Esophagus muscularis mucosa (tissue), 4 donors: ENCODE data around the gene SLC22A6. TPM values are rescaled to one million over a fixed set of nuclear protein-coding genes. Genes with fewer than 3 reads are reported as not detected.
"Not testable (repeated sequence)": the region's sequence is repeated elsewhere in the genome, so short reads cannot be mapped to it uniquely, and the experiment has no call there.

Experiments
- DNase-seq: peaks from one replicate; pipeline ENCODE4 v3.0.0-alpha.2; 2017; ENCODE audit errors: extremely low spot score
- H3K27ac ChIP-seq, 4 donors: fragments of 200-600 bp; sonication (generic); replicated peaks in 1 of 4; 1 replicate in 3 of 4; 2 replicates in 1 of 4; pipeline ENCODE4 v1.5.1; 2016 to 2019; ENCODE audit warnings: mild to moderate bottlenecking in 1 of 4
- H3K27me3 ChIP-seq, 4 donors: fragments of 200-600 bp; sonication (generic); one replicate each; pipeline versions ENCODE4 v1.5.1 to v1.6.0; 2016 to 2019
- H3K36me3 ChIP-seq, 4 donors: fragments of 200-600 bp; sonication (generic); one replicate each; pipeline ENCODE4 v1.5.1; 2016 to 2019
- H3K4me1 ChIP-seq, 4 donors: fragments of 200-600 bp; sonication (generic); one replicate each; pipeline ENCODE4 v1.5.1; 2016 to 2019
- H3K4me3 ChIP-seq, 4 donors: fragments of 200-600 bp; sonication (generic); 1 replicate in 2 of 4; 2 replicates in 2 of 4; pipeline ENCODE4 v1.5.1; 2016 to 2019; ENCODE audit warnings: mild to moderate bottlenecking in 4 of 4, moderate library complexity in 1 of 4
- H3K9me3 ChIP-seq, 4 donors: fragments of 200-600 bp; sonication (generic); 1 replicate in 3 of 4; 2 replicates in 1 of 4; pipeline ENCODE4 v1.5.1; 2016 to 2019
- EP300 ChIP-seq: sonication (generic); formaldehyde crosslinking; IDR thresholded peaks from one replicate; pipeline ENCODE4 v1.6.1; 2017; ENCODE audit warnings: antibody characterized with exemption
- POLR2A ChIP-seq: fragments of 450-650 bp; IDR thresholded peaks from one replicate; pipeline ENCODE4 v1.6.1; 2017; ENCODE audit warnings: antibody characterized with exemption, moderate library complexity, mild to moderate bottlenecking, low read depth
- POLR2AphosphoS5 ChIP-seq, 2 donors: sonication (generic); formaldehyde crosslinking; IDR thresholded peaks; one replicate each; pipeline ENCODE4 v1.6.1; 2017; ENCODE audit warnings: antibody characterized with exemption in 2 of 2
- WGBS: methylation state at CpG from one replicate; pipeline ENCODE4 v1.1.5; 2018; 5-methylcytosine and 5-hydroxymethylcytosine counted together
- intact Hi-C: fragments of 100-400 bp; cut with DNase I; formaldehyde crosslinking; loops from one replicate; pipeline ENCODE4 v1.15.1; 2023
- total RNA-seq, 4 donors: library from RNA; depleted of rRNA; stranded (reverse); fragments of >200 nt; gene quantifications; one replicate each; pipeline versions ENCODE4 v1.1.0 to v1.2.1, GENCODE V29; 2016
- TF ChIP-seq, protein P1 (sequence below), 3 experiments: fragments of 200-600 bp in 2 of 3; fragments of 450-650 bp in 1 of 3; sonication (generic) in 2 of 3; IDR thresholded peaks; one replicate each; pipeline ENCODE4 v1.5.1; 2017 to 2019; ENCODE audit warnings: antibody characterized with exemption in 3 of 3, mild to moderate bottlenecking in 2 of 3, moderate library complexity in 1 of 3

SLC22A6 gene
- total RNA-seq, 4 donors from 2014 or later = not detected

DNA sequence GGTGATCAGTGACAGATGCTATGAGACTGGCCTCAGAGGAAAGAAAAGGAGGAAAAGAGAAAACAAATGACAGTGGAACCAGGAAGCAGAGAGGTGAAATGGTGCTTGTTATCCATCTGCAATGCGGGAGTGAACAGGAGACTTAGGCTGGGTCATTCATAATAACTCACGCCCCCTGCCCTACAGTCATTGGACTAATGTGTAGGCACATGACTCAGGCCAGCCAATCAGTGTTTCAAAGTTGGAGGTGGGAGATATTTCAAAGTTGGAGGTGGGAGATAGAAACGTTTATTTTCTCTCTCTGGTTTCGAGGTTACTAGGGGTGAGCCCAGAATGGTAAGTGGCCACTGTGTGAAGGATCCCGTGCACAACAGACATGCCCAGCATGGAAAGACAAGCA, 30.3 kb downstream of the SLC22A6 start:
- Histone ChIP-seq H3K27ac (no peak overlapping the region), H3K4me3 (no peak overlapping the region), H3K9me3 (no peaks in the 10 kb centered on the region), H3K36me3 (no peaks in the 10 kb centered on the region), H3K27me3 (no peaks in the 10 kb centered on the region), H3K4me1 (peaks cover 9 to 13% (median 12%) of the 10 kb centered on the region in 4 donors)
- TF ChIP-seq, protein P1, sequence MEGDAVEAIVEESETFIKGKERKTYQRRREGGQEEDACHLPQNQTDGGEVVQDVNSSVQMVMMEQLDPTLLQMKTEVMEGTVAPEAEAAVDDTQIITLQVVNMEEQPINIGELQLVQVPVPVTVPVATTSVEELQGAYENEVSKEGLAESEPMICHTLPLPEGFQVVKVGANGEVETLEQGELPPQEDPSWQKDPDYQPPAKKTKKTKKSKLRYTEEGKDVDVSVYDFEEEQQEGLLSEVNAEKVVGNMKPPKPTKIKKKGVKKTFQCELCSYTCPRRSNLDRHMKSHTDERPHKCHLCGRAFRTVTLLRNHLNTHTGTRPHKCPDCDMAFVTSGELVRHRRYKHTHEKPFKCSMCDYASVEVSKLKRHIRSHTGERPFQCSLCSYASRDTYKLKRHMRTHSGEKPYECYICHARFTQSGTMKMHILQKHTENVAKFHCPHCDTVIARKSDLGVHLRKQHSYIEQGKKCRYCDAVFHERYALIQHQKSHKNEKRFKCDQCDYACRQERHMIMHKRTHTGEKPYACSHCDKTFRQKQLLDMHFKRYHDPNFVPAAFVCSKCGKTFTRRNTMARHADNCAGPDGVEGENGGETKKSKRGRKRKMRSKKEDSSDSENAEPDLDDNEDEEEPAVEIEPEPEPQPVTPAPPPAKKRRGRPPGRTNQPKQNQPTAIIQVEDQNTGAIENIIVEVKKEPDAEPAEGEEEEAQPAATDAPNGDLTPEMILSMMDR (IDR thresholded peaks at IDR 0.05) = no peak
- TF ChIP-seq POLR2A = no peak
- TF ChIP-seq EP300 = no peak
- no peak for TF ChIP-seq POLR2AphosphoS5 (IDR thresholded peaks at IDR 0.05)
- intact Hi-C loops = no loop called here
- no peak for DNase-seq
- 71% methylated on average over 5 of the region's 5 CpGs for WGBS

GRCh38 chr11:62953811-62954210, 31.0 kb downstream of the SLC22A6 start:
- Histone ChIP-seq H3K27me3 (no peaks in the 10 kb centered on the region), H3K4me1 (peaks cover 3 to 6% (median 5%) of the 10 kb centered on the region in 4 donors), H3K9me3 (no peaks in the 10 kb centered on the region), H3K36me3 (no peaks in the 10 kb centered on the region), H3K4me3 (no peak overlapping the region), H3K27ac (no peak overlapping the region)
- no peak for TF ChIP-seq POLR2AphosphoS5 (IDR thresholded peaks at IDR 0.05)
- TF ChIP-seq, protein P1 (IDR thresholded peaks at IDR 0.05) = no peak
- no peak for TF ChIP-seq POLR2A
- intact Hi-C loops = no loop called here
- WGBS = 91% methylated on average over 4 of the region's 4 CpGs
- DNase-seq = no peak

DNA sequence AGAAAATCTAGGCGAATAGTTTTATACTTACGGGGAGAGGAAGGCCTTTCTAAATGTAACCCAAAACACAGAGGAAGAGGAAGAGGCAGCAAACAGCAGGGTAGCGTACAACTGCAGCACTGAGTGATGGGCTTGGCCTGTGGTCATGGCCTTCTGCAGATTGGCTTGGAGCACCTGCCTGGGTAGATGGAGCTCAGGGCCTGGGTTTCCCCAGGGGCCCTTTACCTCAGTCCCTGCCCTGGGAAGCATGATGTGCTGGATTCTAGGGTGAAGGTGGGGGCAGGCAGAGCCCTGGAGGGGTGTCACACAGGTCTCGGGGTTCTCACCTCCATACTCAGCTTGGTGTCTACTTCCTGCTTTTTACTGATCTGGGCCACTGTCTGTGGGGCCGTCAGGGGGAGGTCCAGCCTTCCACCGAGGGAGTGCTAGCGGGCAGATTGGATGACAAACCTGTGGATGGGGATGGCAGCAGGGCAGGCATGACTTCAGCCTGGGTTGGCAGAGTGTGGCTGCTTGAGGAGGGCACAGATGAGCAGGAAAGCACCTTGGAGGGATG, 35.9 kb downstream of the SLC22A6 start:
- Histone ChIP-seq H3K4me1 (no peaks in the 10 kb centered on the region), H3K9me3 (peaks cover 0 to 10% (median 8%) of the 10 kb centered on the region in 4 donors), H3K27ac (no peak overlapping the region), H3K4me3 (no peak overlapping the region), H3K27me3 (no peaks in the 10 kb centered on the region), H3K36me3 (no peaks in the 10 kb centered on the region)
- WGBS = 91% methylated on average over 6 of the region's 7 CpGs
- intact Hi-C loops = no loop called here
- no peak for DNase-seq
- no peak for TF ChIP-seq POLR2A
- no peak for TF ChIP-seq POLR2AphosphoS5 (IDR thresholded peaks at IDR 0.05)
- TF ChIP-seq, protein P1 (IDR thresholded peaks at IDR 0.05) = no peak
- TF ChIP-seq EP300 = no peak

DNA sequence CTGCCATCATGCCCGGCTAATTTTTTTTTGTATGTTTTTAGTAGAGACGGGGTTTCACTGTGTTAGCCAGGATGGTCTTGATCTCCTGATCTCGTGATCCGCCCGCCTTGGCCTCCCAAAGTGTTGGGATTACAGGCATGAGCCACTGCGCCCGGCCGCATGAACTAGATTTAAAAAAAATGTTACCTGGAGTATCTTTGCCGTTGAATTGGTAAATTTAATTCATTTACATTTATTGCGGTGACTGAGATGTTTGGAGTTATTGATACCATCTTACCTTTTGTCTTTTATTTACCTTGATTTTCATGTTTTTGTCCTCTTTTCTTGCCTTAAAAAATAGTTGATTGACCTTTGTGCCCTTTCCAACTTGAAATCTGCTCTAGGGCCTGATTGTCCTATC, 39.2 kb downstream of the SLC22A6 start:
- H3K36me3 ChIP-seq, H3K27ac ChIP-seq, DNase-seq, H3K4me1 ChIP-seq, H3K4me3 ChIP-seq, H3K9me3 ChIP-seq, H3K27me3 ChIP-seq, intact Hi-C loops: not testable (repeated sequence)
- 94% methylated on average over 10 of the region's 10 CpGs for WGBS

DNA sequence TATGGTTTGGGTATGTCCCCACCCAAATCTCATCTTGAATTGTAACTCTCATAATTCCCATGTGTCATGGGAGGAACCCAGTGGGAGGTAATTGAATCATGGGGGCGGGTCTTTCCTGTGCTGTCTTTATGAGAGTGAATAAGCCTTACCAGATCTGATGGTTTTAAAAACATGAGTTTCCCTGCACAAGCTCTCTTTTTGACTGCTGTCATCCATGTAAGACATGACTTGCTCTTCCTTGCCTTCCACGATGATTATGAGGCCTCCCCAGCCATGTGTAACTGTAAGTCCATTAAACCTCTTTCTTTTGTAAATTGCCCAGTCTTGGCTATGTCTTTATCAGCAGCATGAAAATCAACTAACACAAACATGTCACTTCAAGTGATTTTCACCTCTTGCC, 47.2 kb downstream of the SLC22A6 start:
- H3K27ac ChIP-seq, intact Hi-C loops, H3K4me1 ChIP-seq, DNase-seq, H3K36me3 ChIP-seq, H3K9me3 ChIP-seq, H3K4me3 ChIP-seq, H3K27me3 ChIP-seq: not testable (repeated sequence)
- 72% methylated on average over 2 of the region's 2 CpGs for WGBS

- TF ChIP-seq POLR2A (no peak), EP300 (no peak), POLR2AphosphoS5 (IDR thresholded peaks at IDR 0.05) (no peak)
- TF ChIP-seq, protein P1 (IDR thresholded peaks at IDR 0.05) = no peak
- Histone ChIP-seq H3K4me1 (peaks cover 0 to 4% (median 0%) of the 10 kb centered on the region in 4 donors), H3K27me3 (peaks cover 0 to 5% (median 0%) of the 10 kb centered on the region in 4 donors), H3K9me3 (no peaks in the 10 kb centered on the region), H3K4me3 (no peak overlapping the region), H3K36me3 (no peaks in the 10 kb centered on the region), H3K27ac (no peak overlapping the region)
- intact Hi-C loops = no loop called here
- 30% methylated on average over 1 of the region's 1 CpG for WGBS
- no peak for DNase-seq
Observed at GRCh38 chr11:62934496-62934785, 50.3 kb downstream of the SLC22A6 start.
